H1 (cell line): ENCODE results near the gene NCAPD2. TPM values are rescaled to one million over a fixed set of nuclear protein-coding genes. Genes with fewer than 3 reads are reported as not detected.

ENCODE experiments used
- ATF2 ChIP-seq: IDR thresholded peaks from 2 replicates; pipeline ENCODE4 v1.6.1; 2012; ENCODE audit warnings: low read length, inconsistent platforms
- E2F6 ChIP-seq: IDR thresholded peaks from 2 replicates; pipeline ENCODE4 v1.6.1; 2012; ENCODE audit warnings: inconsistent platforms
- FOSL1 ChIP-seq: IDR thresholded peaks from 2 replicates; pipeline ENCODE4 v1.6.1; 2011; ENCODE audit warnings: mild to moderate bottlenecking, low read depth, low read length, moderate library complexity; ENCODE audit not compliant: insufficient read depth
- HDAC6 ChIP-seq: IDR thresholded peaks from one replicate; pipeline ENCODE4 v1.7.1; 2012; ENCODE audit warnings: low read depth, mild to moderate bottlenecking, inconsistent platforms, low read length, moderate library complexity
- KDM5A ChIP-seq: fragments of 200-600 bp; IDR thresholded peaks from 2 replicates; pipeline ENCODE4 v1.7.1; 2012; ENCODE audit warnings: mild to moderate bottlenecking, low read length, inconsistent platforms, mixed read lengths
- POLR2AphosphoS5 ChIP-seq: IDR thresholded peaks from 2 replicates; pipeline ENCODE4 v1.6.1; 2011; ENCODE audit warnings: low read depth, low read length
- RNF2 ChIP-seq: fragments of 200-900, 300-1000 bp; sonication (generic); IDR thresholded peaks from 2 replicates; pipeline ENCODE4 v1.7.1; 2016; ENCODE audit warnings: borderline replicate concordance, low read depth, mild to moderate bottlenecking, antibody characterized with exemption, low read length; ENCODE audit not compliant: poor library complexity, severe bottlenecking; ENCODE audit errors: missing control alignments
- polyA plus RNA-seq, 7 experiments: library from polyadenylated mRNA; depleted of rRNA in 3 of 7; stranded (reverse) in 5 of 7; unstranded in 2 of 7; fragments of >200 nt in 5 of 7; fragments of 200-250 nt in 2 of 7; gene quantifications; 1 replicate in 5 of 7; 2 replicates in 1 of 7; 4 replicates in 1 of 7; pipeline versions ENCODE4 v1.2.1 to v1.2.3, GENCODE V29; 2011 to 2013; ENCODE audit warnings: missing spikeins in 2 of 7, mixed read lengths in 2 of 7
- total RNA-seq: library from RNA; stranded (reverse); fragmentation: NEBNext Ultra II Directional; extraction: Animal tissue kit (Norgen Biotek cat#: 25700); gene quantifications from 2 replicates; pipeline ENCODE4 v1.2.1, GENCODE V29; 2021

NCAPD2 gene
- total and polyA plus RNA-seq, 2 of the 8 experiments (the other 6 are each of a cell fraction or from before 2014, with no cell fraction given) = 55.8 to 132 TPM

GRCh38 chr12:6535960-6536847 lies 42.3 kb downstream of the NCAPD2 start (continued):
- TF ChIP-seq ATF2 (no peak), HDAC6 (no peak), POLR2AphosphoS5 (peak; percentile 79), KDM5A (no peak), RNF2 (no peak), E2F6 (no peak), FOSL1 (no peak)
